BLaER1 (cell line): ENCODE measurements around the gene IDH3A.

Experiments used
- H3K27ac ChIP-seq: shearing (Covaris generic); formaldehyde crosslinking; 2 replicates; pipeline ENCODE4 v1.8.1; 2022
- H3K27me3 ChIP-seq: shearing (Covaris generic); formaldehyde crosslinking; 2 replicates; pipeline ENCODE4 v1.8.1; 2022
- H3K36me3 ChIP-seq: shearing (Covaris generic); formaldehyde crosslinking; 2 replicates; pipeline ENCODE4 v1.8.1; 2022
- H3K4me1 ChIP-seq: shearing (Covaris generic); formaldehyde crosslinking; 2 replicates; pipeline ENCODE4 v1.8.1; 2022
- H3K4me2 ChIP-seq: shearing (Covaris generic); formaldehyde crosslinking; 2 replicates; pipeline ENCODE4 v1.8.1; 2022
- H3K4me3 ChIP-seq: shearing (Covaris generic); formaldehyde crosslinking; 2 replicates; pipeline ENCODE4 v1.8.1; 2022
- H3K9ac ChIP-seq: shearing (Covaris generic); formaldehyde crosslinking; 2 replicates; pipeline ENCODE4 v1.8.1; 2022
- H3K9me3 ChIP-seq: shearing (Covaris generic); formaldehyde crosslinking; 2 replicates; pipeline ENCODE4 v1.8.1; 2022
- H4K20me1 ChIP-seq: shearing (Covaris generic); formaldehyde crosslinking; 2 replicates; pipeline ENCODE4 v1.8.1; 2022
- Cebpa-rat ChIP-seq: shearing (Covaris generic); IDR thresholded peaks from 2 replicates; pipeline ENCODE4 v1.8.1; 2022

IDH3A gene

GRCh38 chr15:78213956-78214355 is 64.8 kb downstream of the IDH3A start:
- no peaks in the 10 kb centered on the region for H3K27me3 ChIP-seq
- H3K4me1 ChIP-seq, result peaks cover 12% of the 10 kb centered on the region

GRCh38 chr15:78216276-78217104 is 67.3 kb downstream of the IDH3A start:
- Histone ChIP-seq H3K27me3 (no peaks in the 10 kb centered on the region), H3K36me3 (no peaks in the 10 kb centered on the region), H3K27ac (no peak overlapping the region), H3K9ac (no peak overlapping the region), H3K4me3 (no peak overlapping the region), H4K20me1 (no peaks in the 10 kb centered on the region), H3K9me3 (no peaks in the 10 kb centered on the region), H3K4me2 (no peak overlapping the region), H3K4me1 (no peaks in the 10 kb centered on the region)
- TF ChIP-seq Cebpa-rat, result no peak

More at GRCh38 chr15:78213956-78214355, 64.8 kb downstream of the IDH3A start:
- Histone ChIP-seq H3K27ac (no peak overlapping the region), H4K20me1 (no peaks in the 10 kb centered on the region), H3K4me3 (no peak overlapping the region), H3K9ac (no peak overlapping the region), H3K36me3 (no peaks in the 10 kb centered on the region), H3K4me2 (no peak overlapping the region), H3K9me3 (no peaks in the 10 kb centered on the region)
- no peak for TF ChIP-seq Cebpa-rat

GRCh38 chr15:78220713-78221112 is 71.6 kb downstream of the IDH3A start:
- H3K9ac ChIP-seq, result no peak overlapping the region
- H3K4me1 ChIP-seq, result no peaks in the 10 kb centered on the region
- H3K4me2 ChIP-seq, result no peak overlapping the region
- no peak overlapping the region for H3K4me3 ChIP-seq
- no peak overlapping the region for H3K27ac ChIP-seq
- H3K36me3 ChIP-seq, result no peaks in the 10 kb centered on the region
- H3K27me3 ChIP-seq, result no peaks in the 10 kb centered on the region
- no peaks in the 10 kb centered on the region for H3K9me3 ChIP-seq
- no peak for TF ChIP-seq Cebpa-rat
- no peaks in the 10 kb centered on the region for H4K20me1 ChIP-seq
